HL-60 (cell line): Measurements from ENCODE around the gene DLX1.

Experiments used
- CTCF ChIP-seq: IDR thresholded peaks from one replicate; pipeline ENCODE4 v1.5.1; 2011; ENCODE audit warnings: low read length, control low read depth, inconsistent platforms; ENCODE audit not compliant: insufficient read depth
- GABPA ChIP-seq: IDR thresholded peaks from 2 replicates; pipeline ENCODE4 v1.6.1; 2012; ENCODE audit warnings: low read depth
- POLR2AphosphoS5 ChIP-seq: IDR thresholded peaks from 2 replicates; pipeline ENCODE4 v1.6.1; 2012; ENCODE audit warnings: low read depth

DNA sequence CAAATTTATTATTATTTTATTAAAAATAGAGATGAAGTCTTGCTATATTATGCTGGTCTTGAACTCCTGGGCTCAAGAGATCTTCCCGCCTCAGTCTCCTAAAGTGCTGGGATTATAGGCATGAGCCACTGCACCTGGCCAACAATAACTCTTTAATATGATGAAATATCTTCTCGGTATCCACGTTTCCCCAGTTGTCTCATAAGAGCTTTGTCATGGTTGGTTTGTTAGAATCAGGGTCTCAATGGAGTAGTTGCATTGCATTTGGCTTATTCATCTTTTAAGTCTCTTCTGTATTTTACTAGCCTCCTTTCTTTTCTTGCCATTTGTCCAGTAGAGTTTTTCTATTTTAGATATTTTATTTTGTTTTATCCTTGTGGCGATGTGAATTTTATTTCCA lies 50.1 kb downstream of the DLX1 start:
- TF ChIP-seq CTCF: no peak
- no peak for TF ChIP-seq GABPA
- TF ChIP-seq POLR2AphosphoS5: no peak
